K562 (cell line): ENCODE data around the gene RPS8. TPM values are rescaled to one million over a fixed set of nuclear protein-coding genes. Genes with fewer than 3 reads are reported as not detected.

Experiments used
- C11orf30 ChIP-seq: fragments of 450-650 bp; IDR thresholded peaks from 2 replicates; pipeline ENCODE4 v1.6.1; 2016; ENCODE audit warnings: low read depth, mild to moderate bottlenecking
- CEBPG ChIP-seq, 3 experiments: fragments of 200-800 bp in 1 of 3; sonication (Bioruptor generic) in 1 of 3; sonication (generic) in 1 of 3; formaldehyde crosslinking in 1 of 3; IDR thresholded peaks in 2 of 3; conservative IDR thresholded peaks in 1 of 3; 2 replicates each; pipeline versions ENCODE4 v1.6.1 to v1.8.0; 2016 to 2022; ENCODE audit warnings: missing compliant biosample characterization in 2 of 3, missing genetic modification characterization in 2 of 3, mild to moderate bottlenecking in 1 of 3, missing genetic modification reagents in 1 of 3
- GATA2 ChIP-seq: sonication (generic); formaldehyde crosslinking; IDR thresholded peaks from 2 replicates; pipeline ENCODE4 v1.4.0; 2020; ENCODE audit warnings: mild to moderate bottlenecking, missing genetic modification reagents
- GTF2E2 ChIP-seq: fragments of 200-800 bp; sonication (Bioruptor generic); IDR thresholded peaks from 2 replicates; pipeline ENCODE4 v1.6.1; 2016; ENCODE audit warnings: missing genetic modification characterization, missing compliant biosample characterization
- KAT2B ChIP-seq: IDR thresholded peaks from one replicate; pipeline ENCODE4 v1.6.1; 2012; ENCODE audit warnings: low read depth, mild to moderate bottlenecking, control low read depth, inconsistent platforms, low read length, moderate library complexity
- KLF1 ChIP-seq: fragments of 450-650 bp; IDR thresholded peaks from 2 replicates; pipeline ENCODE4 v1.6.1; 2016; ENCODE audit warnings: missing genetic modification characterization, missing compliant biosample characterization
- NKRF ChIP-seq: fragments of 450-650 bp; IDR thresholded peaks from 2 replicates; pipeline ENCODE4 v1.6.1; 2016; ENCODE audit warnings: borderline replicate concordance
- PHB ChIP-seq: fragments of 250-450 bp; sonication (Bioruptor Pico); IDR thresholded peaks from 2 replicates; pipeline ENCODE4 v1.5.0; 2021
- PKNOX1 ChIP-seq: fragments of 450-650 bp; IDR thresholded peaks from 2 replicates; pipeline ENCODE4 v1.6.1; 2016
- PREB ChIP-seq: sonication (generic); formaldehyde crosslinking; IDR thresholded peaks from 2 replicates; pipeline ENCODE4 v1.8.1; 2023; ENCODE audit warnings: mild to moderate bottlenecking, missing genetic modification reagents
- STAT5A ChIP-seq: IDR thresholded peaks from 2 replicates; pipeline ENCODE4 v1.6.1; 2012; ENCODE audit warnings: low read length, inconsistent platforms, borderline replicate concordance
- ZNF311 ChIP-seq: fragments of 250-450 bp; sonication (Bioruptor Pico); IDR thresholded peaks from 2 replicates; pipeline ENCODE4 v1.4.0; 2020; ENCODE audit warnings: mild to moderate bottlenecking, moderate library complexity
- ZNF583 ChIP-seq: fragments of 250-450 bp; sonication (Bioruptor Pico); IDR thresholded peaks from 2 replicates; pipeline ENCODE4 v1.4.0; 2020
- polyA plus RNA-seq, 8 experiments: library from polyadenylated mRNA; depleted of rRNA in 4 of 8; stranded (reverse) in 5 of 8; unstranded in 3 of 8; fragments of >200 nt; fragmentation: Nextera tagmentation in 2 of 8; fragmentation: Illumina TruSeq in 1 of 8; extraction: Ambion mirVana in 2 of 8; extraction: Trizol in 1 of 8; gene quantifications; 2 replicates each; pipeline versions ENCODE4 v1.2.1 to v1.2.3, GENCODE V29; 2011 to 2014; ENCODE audit warnings: inconsistent platforms in 1 of 8, missing spikeins in 1 of 8
- total RNA-seq, 7 experiments: library from RNA; depleted of rRNA in 6 of 7; stranded (reverse); fragments of >200 nt in 6 of 7; fragmentation: Illumina TruSeq in 2 of 7; extraction: Trizol in 2 of 7; gene quantifications; 2 replicates each; pipeline versions ENCODE4 v1.2.1 to v1.2.3, GENCODE V29; 2011 to 2021; ENCODE audit warnings: low replicate concordance in 1 of 7
- TF ChIP-seq, protein P1 (sequence below): fragments of 450-650 bp; IDR thresholded peaks from 2 replicates; pipeline ENCODE4 v1.6.1; 2016; ENCODE audit warnings: antibody characterized with exemption
- TF ChIP-seq, protein P2 (sequence below): fragments of 150-350 bp; IDR thresholded peaks from 2 replicates; pipeline ENCODE4 v1.6.1; 2014; ENCODE audit warnings: low read depth, mild to moderate bottlenecking, low read length, borderline replicate concordance
- TF ChIP-seq, protein P3 (sequence below): IDR thresholded peaks from 2 replicates; pipeline ENCODE4 v1.6.1; 2011; ENCODE audit not compliant: insufficient read length; ENCODE audit errors: extremely low read depth

Gene RPS8
- total and polyA plus RNA-seq, 9 of the 15 experiments (the other 6 are each of a cell fraction or from before 2014, with no cell fraction given), result 2,431 to 4,168 (median 3,109) TPM

DNA sequence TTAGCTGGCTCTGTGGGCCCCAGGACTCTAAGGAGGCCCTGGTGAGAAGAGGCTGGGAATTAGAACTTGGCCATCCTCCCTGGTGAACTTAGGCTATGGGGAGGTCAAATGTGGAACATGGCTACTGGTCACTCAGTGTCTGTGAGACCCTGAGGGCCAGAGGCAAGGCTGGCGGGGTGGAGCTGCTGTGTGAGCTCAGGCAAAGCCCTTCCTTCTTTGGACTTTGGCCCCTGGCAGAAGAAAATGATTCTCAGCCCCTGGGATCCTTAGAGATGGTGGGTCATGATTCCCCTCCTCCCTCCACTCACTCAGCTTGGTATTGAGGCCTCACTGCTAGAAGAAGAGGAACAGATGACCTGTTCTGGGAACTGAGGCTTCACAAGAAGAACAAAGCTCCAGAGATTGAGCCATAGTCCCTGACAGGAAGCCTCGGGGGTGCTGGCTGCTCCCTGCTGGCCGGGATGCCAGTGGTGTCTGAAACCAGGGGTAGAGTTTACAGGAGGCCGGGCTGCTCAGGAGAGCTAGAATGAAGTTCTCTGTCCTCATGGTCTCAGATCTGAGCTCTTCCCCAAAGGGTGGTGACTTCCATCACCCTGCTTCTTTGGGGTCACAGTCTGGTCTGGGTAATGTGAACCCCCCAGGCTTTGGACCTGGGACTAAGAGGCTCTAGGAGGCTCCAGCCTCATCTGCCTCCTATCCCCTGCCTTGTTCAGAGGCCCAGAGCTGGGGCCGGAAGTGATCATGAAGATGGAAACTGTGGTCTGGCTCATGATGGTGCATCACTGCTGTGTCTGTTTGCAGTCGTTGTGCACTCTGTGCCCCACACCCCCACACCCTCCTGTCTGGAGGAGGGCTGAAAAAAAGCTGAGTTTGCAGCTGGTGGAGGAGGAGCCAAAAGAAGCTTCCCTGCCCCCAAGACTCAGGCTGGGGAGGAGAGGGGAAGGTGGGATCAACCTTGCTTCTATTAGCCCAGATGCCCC lies 33.9 kb downstream of the RPS8 start (continued):
- no peak for TF ChIP-seq NKRF
- TF ChIP-seq, protein P1, sequence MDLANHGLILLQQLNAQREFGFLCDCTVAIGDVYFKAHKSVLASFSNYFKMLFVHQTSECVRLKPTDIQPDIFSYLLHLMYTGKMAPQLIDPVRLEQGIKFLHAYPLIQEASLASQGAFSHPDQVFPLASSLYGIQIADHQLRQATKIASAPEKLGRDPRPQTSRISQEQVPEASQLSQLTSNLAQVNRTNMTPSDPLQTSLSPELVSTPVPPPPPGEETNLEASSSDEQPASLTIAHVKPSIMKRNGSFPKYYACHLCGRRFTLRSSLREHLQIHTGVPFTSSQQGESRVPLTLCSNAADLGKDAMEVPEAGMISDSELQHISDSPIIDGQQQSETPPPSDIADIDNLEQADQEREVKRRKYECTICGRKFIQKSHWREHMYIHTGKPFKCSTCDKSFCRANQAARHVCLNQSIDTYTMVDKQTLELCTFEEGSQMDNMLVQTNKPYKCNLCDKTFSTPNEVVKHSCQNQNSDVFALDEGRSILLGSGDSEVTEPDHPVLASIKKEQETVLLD, result 0 out of 2 replicates have a peak, but pooled peaks have one; percentile 12
- TF ChIP-seq CEBPG (CRISPR knock-in tag; IDR thresholded peaks at IDR 0.05), result no peak
- no peak for TF ChIP-seq CEBPG (tag; conservative IDR thresholded peaks at IDR 0.05 in 1 of 2, IDR thresholded peaks at IDR 0.05 in 1 of 2)
- TF ChIP-seq PREB (CRISPR knock-in tag), result no peak
- TF ChIP-seq KAT2B, result no peak
- no peak; the same call in 1 of the 2 replicates for TF ChIP-seq GATA2 (CRISPR knock-in tag)
- TF ChIP-seq ZNF311, result no peak
- TF ChIP-seq GTF2E2 (tag), result 0 out of 2 replicates have a peak, but pooled peaks have one; percentile 55
- no peak for TF ChIP-seq KLF1 (tag)
- no peak for TF ChIP-seq PHB (CRISPR knock-in tag)
- peak; percentile 93 for TF ChIP-seq C11orf30
- TF ChIP-seq, protein P2, sequence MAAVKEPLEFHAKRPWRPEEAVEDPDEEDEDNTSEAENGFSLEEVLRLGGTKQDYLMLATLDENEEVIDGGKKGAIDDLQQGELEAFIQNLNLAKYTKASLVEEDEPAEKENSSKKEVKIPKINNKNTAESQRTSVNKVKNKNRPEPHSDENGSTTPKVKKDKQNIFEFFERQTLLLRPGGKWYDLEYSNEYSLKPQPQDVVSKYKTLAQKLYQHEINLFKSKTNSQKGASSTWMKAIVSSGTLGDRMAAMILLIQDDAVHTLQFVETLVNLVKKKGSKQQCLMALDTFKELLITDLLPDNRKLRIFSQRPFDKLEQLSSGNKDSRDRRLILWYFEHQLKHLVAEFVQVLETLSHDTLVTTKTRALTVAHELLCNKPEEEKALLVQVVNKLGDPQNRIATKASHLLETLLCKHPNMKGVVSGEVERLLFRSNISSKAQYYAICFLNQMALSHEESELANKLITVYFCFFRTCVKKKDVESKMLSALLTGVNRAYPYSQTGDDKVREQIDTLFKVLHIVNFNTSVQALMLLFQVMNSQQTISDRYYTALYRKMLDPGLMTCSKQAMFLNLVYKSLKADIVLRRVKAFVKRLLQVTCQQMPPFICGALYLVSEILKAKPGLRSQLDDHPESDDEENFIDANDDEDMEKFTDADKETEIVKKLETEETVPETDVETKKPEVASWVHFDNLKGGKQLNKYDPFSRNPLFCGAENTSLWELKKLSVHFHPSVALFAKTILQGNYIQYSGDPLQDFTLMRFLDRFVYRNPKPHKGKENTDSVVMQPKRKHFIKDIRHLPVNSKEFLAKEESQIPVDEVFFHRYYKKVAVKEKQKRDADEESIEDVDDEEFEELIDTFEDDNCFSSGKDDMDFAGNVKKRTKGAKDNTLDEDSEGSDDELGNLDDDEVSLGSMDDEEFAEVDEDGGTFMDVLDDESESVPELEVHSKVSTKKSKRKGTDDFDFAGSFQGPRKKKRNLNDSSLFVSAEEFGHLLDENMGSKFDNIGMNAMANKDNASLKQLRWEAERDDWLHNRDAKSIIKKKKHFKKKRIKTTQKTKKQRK, result no peak
- TF ChIP-seq, protein P3, sequence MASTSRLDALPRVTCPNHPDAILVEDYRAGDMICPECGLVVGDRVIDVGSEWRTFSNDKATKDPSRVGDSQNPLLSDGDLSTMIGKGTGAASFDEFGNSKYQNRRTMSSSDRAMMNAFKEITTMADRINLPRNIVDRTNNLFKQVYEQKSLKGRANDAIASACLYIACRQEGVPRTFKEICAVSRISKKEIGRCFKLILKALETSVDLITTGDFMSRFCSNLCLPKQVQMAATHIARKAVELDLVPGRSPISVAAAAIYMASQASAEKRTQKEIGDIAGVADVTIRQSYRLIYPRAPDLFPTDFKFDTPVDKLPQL, result no peak
- TF ChIP-seq PKNOX1, result no peak
- no peak for TF ChIP-seq STAT5A
- TF ChIP-seq ZNF583, result no peak; the same call in 1 of the 2 replicates
